GM23338 (cell line): ENCODE results near the gene PIK3CB. TPM values are rescaled to one million over a fixed set of nuclear protein-coding genes. Genes with fewer than 3 reads are reported as not detected.

Experiments
- ATAC-seq: fragments of 200-7000 bp; cut with Tn5 transposase; 3 replicates; pipeline ENCODE4 v1.9.1; 2020
- DNase-seq: peaks from one replicate; pipeline ENCODE4 v3.0.0-alpha.2; 2015; ENCODE audit warnings: low spot score
- H2AFZ ChIP-seq: fragments of 200-600 bp; sonication (generic); 2 replicates; pipeline ENCODE4 v1.8.0; 2016; ENCODE audit warnings: antibody characterized with exemption, mild to moderate bottlenecking, moderate library complexity
- H3F3A ChIP-seq: fragments of 200-600 bp; sonication (generic); replicated peaks from 2 replicates; pipeline ENCODE4 v1.8.0; 2017; ENCODE audit warnings: antibody characterized with exemption, mixed run types, low read depth
- H3K27ac ChIP-seq: fragments of 200-600 bp; sonication (generic); 2 replicates; pipeline ENCODE4 v1.6.1; 2016; ENCODE audit warnings: low read depth
- H3K27me3 ChIP-seq: fragments of 200-600 bp; sonication (generic); 2 replicates; pipeline ENCODE4 v1.8.0; 2016; ENCODE audit warnings: mild to moderate bottlenecking, mixed run types, moderate library complexity; ENCODE audit not compliant: insufficient read depth
- H3K36me3 ChIP-seq: fragments of 200-600 bp; sonication (generic); 2 replicates; pipeline ENCODE4 v1.8.0; 2016; ENCODE audit warnings: mild to moderate bottlenecking; ENCODE audit not compliant: insufficient read depth
- H3K4me1 ChIP-seq: fragments of 200-600 bp; sonication (generic); 2 replicates; pipeline ENCODE4 v1.8.0; 2016; ENCODE audit warnings: mild to moderate bottlenecking, moderate library complexity; ENCODE audit not compliant: insufficient read depth
- H3K4me2 ChIP-seq: fragments of 200-600 bp; sonication (generic); 2 replicates; pipeline ENCODE4 v1.7.1; 2017; ENCODE audit warnings: mixed run types
- H3K4me3 ChIP-seq: fragments of 200-600 bp; sonication (generic); 2 replicates; pipeline ENCODE4 v1.6.1; 2016; ENCODE audit warnings: mixed run types
- H3K79me2 ChIP-seq: fragments of 200-600 bp; sonication (generic); replicated peaks from 2 replicates; pipeline ENCODE4 v1.8.0; 2017; ENCODE audit warnings: mild to moderate bottlenecking; ENCODE audit not compliant: insufficient read depth
- H3K9me2 ChIP-seq: fragments of 200-600 bp; sonication (generic); 2 replicates; pipeline ENCODE4 v1.8.0; 2017; ENCODE audit not compliant: insufficient read depth
- H4K20me1 ChIP-seq: fragments of 200-600 bp; sonication (generic); replicated peaks from 2 replicates; pipeline ENCODE4 v1.8.0; 2017; ENCODE audit warnings: mild to moderate bottlenecking; ENCODE audit not compliant: insufficient read depth
- H3K27ac Mint-ChIP-seq: 2 replicates; pipeline ENCODE4 v1.8.0; 2020; ENCODE audit warnings: inconsistent platforms, mild to moderate bottlenecking, moderate library complexity, mixed read lengths
- H3K27me3 Mint-ChIP-seq: 3 replicates; pipeline ENCODE4 v1.8.0; 2022; ENCODE audit warnings: low read depth, mild to moderate bottlenecking, moderate library complexity, mixed read lengths, inconsistent platforms; ENCODE audit not compliant: insufficient read depth, poor library complexity
- H3K36me3 Mint-ChIP-seq: 3 replicates; pipeline ENCODE4 v1.8.0; 2021; ENCODE audit warnings: low read depth, mild to moderate bottlenecking, inconsistent platforms, moderate library complexity, mixed read lengths
- H3K4me1 Mint-ChIP-seq: 3 replicates; pipeline ENCODE4 v1.8.0; 2020; ENCODE audit warnings: mild to moderate bottlenecking, inconsistent platforms, mixed read lengths
- H3K4me3 Mint-ChIP-seq: 3 replicates; pipeline ENCODE4 v1.8.0; 2021; ENCODE audit warnings: moderate library complexity, mild to moderate bottlenecking, inconsistent platforms, mixed read lengths
- H3K9me3 Mint-ChIP-seq: 3 replicates; pipeline ENCODE4 v1.8.0; 2020; ENCODE audit warnings: moderate library complexity, mild to moderate bottlenecking, inconsistent platforms, mixed read lengths
- CREB1 ChIP-seq: fragments of 250-450 bp; sonication (Bioruptor Pico); IDR thresholded peaks from 2 replicates; pipeline ENCODE4 v1.5.0; 2020; ENCODE audit warnings: low read depth, mild to moderate bottlenecking, moderate library complexity
- EZH2phosphoT487 ChIP-seq: fragments of 200-600 bp; sonication (generic); IDR thresholded peaks from one replicate; pipeline ENCODE4 v1.8.1; 2018; ENCODE audit warnings: antibody characterized with exemption; ENCODE audit not compliant: unreplicated experiment
- JUNB ChIP-seq: IDR thresholded peaks from one replicate; pipeline ENCODE4 v1.6.1; 2016; ENCODE audit warnings: antibody characterized with exemption; ENCODE audit not compliant: unreplicated experiment
- NANOG ChIP-seq: IDR thresholded peaks from 2 replicates; pipeline ENCODE4 v1.6.1; 2016; ENCODE audit warnings: antibody characterized with exemption, borderline replicate concordance
- POLR2AphosphoS5 ChIP-seq: IDR thresholded peaks from 2 replicates; pipeline ENCODE4 v1.6.1; 2016; ENCODE audit warnings: antibody characterized with exemption, low read depth
- STAT1 ChIP-seq: IDR thresholded peaks from one replicate; pipeline ENCODE4 v1.6.1; 2016; ENCODE audit warnings: antibody characterized with exemption; ENCODE audit not compliant: unreplicated experiment
- ZNF114 ChIP-seq: fragments of 250-450 bp; sonication (Bioruptor Pico); IDR thresholded peaks from 2 replicates; pipeline ENCODE4 v1.5.0; 2020; ENCODE audit warnings: mild to moderate bottlenecking, moderate library complexity
- polyA plus RNA-seq: library from polyadenylated mRNA; unstranded; fragments of >200 nt; fragmentation: Nextera tagmentation; extraction: Ambion mirVana; gene quantifications from 2 replicates; pipeline ENCODE4 v1.2.1, GENCODE V29; 2016
- total RNA-seq: library from RNA; depleted of rRNA; stranded (reverse); fragments of >200 nt; shearing (Covaris generic); gene quantifications from 2 replicates; pipeline ENCODE4 v1.2.3, GENCODE V29; 2014

PIK3CB gene
- total and polyA plus RNA-seq, 2 experiments from 2014 or later, result 13.3 to 32.4 TPM

GRCh38 chr3:138879541-138880380 lies 45.0 kb upstream of the PIK3CB start:
- Histone ChIP-seq H3K27me3 (no peaks in the 10 kb centered on the region), H3K36me3 (no peaks in the 10 kb centered on the region), H3K4me2 (peak overlapping the region; percentile 49), H3K4me3 (0 out of 2 replicates have a peak overlapping the region, but pooled peaks have one; percentile 17), H2AFZ (peak overlapping the region; percentile 66; the same call in 1 of the 2 replicates), H3K4me1 (peaks cover 10% of the 10 kb centered on the region), H3K27ac (peak overlapping the region; percentile 77; the same call in 1 of the 2 replicates), H4K20me1 (no peaks in the 10 kb centered on the region), H3F3A (peaks cover 6% of the 10 kb centered on the region; the same call in 1 of the 2 replicates), H3K9me2 (peaks cover 7% of the 10 kb centered on the region; the same call in 1 of the 2 replicates), H3K79me2 (no peaks in the 10 kb centered on the region)
- Mint-ChIP-seq H3K27me3 (no peaks in the 10 kb centered on the region), H3K9me3 (peaks cover 5% of the 10 kb centered on the region; the same call in 2 of the 3 replicates), H3K4me1 (peaks cover 7% of the 10 kb centered on the region; the same call in 2 of the 3 replicates), H3K36me3 (peaks cover 5% of the 10 kb centered on the region; the same call in 1 of the 3 replicates), H3K27ac (no peak overlapping the region), H3K4me3 (no peak overlapping the region)
- peak; percentile 8; the same call in 1 of the 2 replicates for TF ChIP-seq CREB1 (CRISPR knock-in tag)
- TF ChIP-seq NANOG, result no peak
- DNase-seq, result peak; percentile 27
- peak; percentile 97 for ATAC-seq

- Mint-ChIP-seq H3K27me3 (peaks cover 2% of the 10 kb centered on the region), H3K4me1 (peaks cover 7% of the 10 kb centered on the region; the same call in 2 of the 3 replicates), H3K36me3 (peaks cover 10% of the 10 kb centered on the region; the same call in 2 of the 3 replicates), H3K27ac (no peak overlapping the region), H3K4me3 (no peak overlapping the region), H3K9me3 (peaks cover 13% of the 10 kb centered on the region)
- Histone ChIP-seq H3K4me2 (no peak overlapping the region), H2AFZ (no peak overlapping the region; the same call in 1 of the 2 replicates), H3K27ac (no peak overlapping the region), H3K27me3 (no peaks in the 10 kb centered on the region), H4K20me1 (no peaks in the 10 kb centered on the region), H3K4me1 (peaks cover 10% of the 10 kb centered on the region), H3F3A (peaks cover 6% of the 10 kb centered on the region; the same call in 1 of the 2 replicates), H3K4me3 (no peak overlapping the region), H3K36me3 (no peaks in the 10 kb centered on the region), H3K79me2 (no peaks in the 10 kb centered on the region), H3K9me2 (peaks cover 7% of the 10 kb centered on the region; the same call in 1 of the 2 replicates)
- DNase-seq (no peak), ATAC-seq (no peak)
- TF ChIP-seq ZNF114 (CRISPR knock-in tag), result no peak
- TF ChIP-seq NANOG, result no peak
- TF ChIP-seq EZH2phosphoT487, result no peak
Observed at GRCh38 chr3:138877226-138877625, 42.5 kb upstream of the PIK3CB start.

GRCh38 chr3:138875754-138876664 lies 41.3 kb upstream of the PIK3CB start:
- no peak overlapping the region for H3K4me3 Mint-ChIP-seq
- H3K27ac Mint-ChIP-seq, result no peak overlapping the region
- H3K4me1 Mint-ChIP-seq, result peaks cover 7% of the 10 kb centered on the region; the same call in 2 of the 3 replicates

More at GRCh38 chr3:138875754-138876664, 41.3 kb upstream of the PIK3CB start:
- Histone ChIP-seq H3K36me3 (no peaks in the 10 kb centered on the region), H4K20me1 (no peaks in the 10 kb centered on the region), H3K4me1 (peaks cover 10% of the 10 kb centered on the region), H2AFZ (no peak overlapping the region), H3K9me2 (peaks cover 7% of the 10 kb centered on the region; the same call in 1 of the 2 replicates), H3K4me3 (no peak overlapping the region), H3K27ac (no peak overlapping the region), H3K4me2 (no peak overlapping the region), H3K79me2 (no peaks in the 10 kb centered on the region), H3K27me3 (no peaks in the 10 kb centered on the region), H3F3A (peaks cover 6% of the 10 kb centered on the region; the same call in 1 of the 2 replicates)
- Mint-ChIP-seq H3K9me3 (peaks cover 13% of the 10 kb centered on the region), H3K36me3 (peaks cover 10% of the 10 kb centered on the region; the same call in 2 of the 3 replicates), H3K27me3 (peaks cover 2% of the 10 kb centered on the region)
- DNase-seq (no peak), ATAC-seq (no peak)
- TF ChIP-seq POLR2AphosphoS5 (no peak), STAT1 (no peak), JUNB (no peak), ZNF114 (CRISPR knock-in tag) (no peak)
